ENCODE data around the gene MYO3B.
"Not testable (repeated sequence)": the region's sequence is repeated elsewhere in the genome, so short reads cannot be mapped to it uniquely, and the experiment has no call there.

The MYO3B gene

DNA sequence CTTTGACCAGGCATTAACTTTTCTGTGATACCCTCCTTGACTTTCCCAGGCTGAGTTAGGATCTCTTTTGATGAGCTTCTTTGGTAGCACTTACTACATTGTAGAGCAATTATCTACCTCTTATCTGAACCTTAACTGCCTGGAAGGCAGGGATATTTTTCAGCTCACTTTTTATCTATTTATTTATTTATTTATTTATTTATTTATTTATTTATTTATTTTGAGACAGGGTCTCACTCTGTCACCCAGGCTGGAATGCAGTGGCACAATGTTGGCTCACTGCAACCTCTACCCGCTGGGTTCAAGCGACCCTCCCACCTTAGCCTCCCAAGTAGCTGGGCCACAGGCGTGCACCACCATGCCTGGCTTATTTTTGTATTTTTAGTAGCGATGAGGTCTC, 294.6 kb downstream of the MYO3B start:
- not testable (repeated sequence) for DNase-seq (ENCODE audit: low read depth in 2 of 2)

DNA sequence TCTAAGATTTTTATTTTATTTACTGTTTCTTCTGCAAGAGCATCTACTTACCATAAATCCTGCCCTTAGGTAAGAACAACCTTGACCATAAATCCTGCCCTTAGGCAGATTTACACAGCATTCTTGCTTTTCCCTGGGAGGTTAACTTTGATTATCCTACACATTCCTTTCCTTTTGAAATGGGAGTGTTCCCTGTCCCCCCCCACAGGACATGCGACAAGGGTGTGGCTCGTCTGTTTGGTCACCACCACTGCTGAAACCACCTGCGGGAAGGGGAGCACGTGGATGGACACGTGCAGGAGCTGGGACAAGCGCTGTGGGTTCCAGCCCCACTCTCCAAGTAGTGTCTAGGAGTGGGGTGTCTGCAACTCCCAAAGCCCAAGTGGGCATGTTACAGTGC, 297.9 kb downstream of the MYO3B start:
- DNase-seq (ENCODE audit: low read depth in 2 of 2), result no peak

DNA sequence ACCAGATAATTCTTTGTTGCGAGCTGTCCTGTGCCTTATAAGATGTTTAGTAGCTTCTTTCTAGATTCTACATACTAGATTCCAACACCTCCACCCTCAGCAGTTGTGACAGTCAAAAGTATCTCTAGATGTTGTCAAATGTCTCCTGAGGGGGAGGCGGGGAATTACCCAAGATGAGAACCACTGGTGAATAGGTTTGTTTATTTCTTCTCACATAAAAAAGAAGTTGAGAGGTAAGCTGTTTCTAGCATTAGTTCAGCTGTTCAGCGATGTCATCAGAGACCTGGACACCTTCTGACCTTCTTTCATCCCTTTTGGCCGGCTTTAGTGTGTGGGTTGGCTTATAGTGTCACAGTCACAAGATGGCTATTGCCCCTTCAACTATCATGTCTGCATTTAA, 299.7 kb downstream of the MYO3B start:
- no peak for DNase-seq (ENCODE audit: low read depth in 2 of 2)

DNA sequence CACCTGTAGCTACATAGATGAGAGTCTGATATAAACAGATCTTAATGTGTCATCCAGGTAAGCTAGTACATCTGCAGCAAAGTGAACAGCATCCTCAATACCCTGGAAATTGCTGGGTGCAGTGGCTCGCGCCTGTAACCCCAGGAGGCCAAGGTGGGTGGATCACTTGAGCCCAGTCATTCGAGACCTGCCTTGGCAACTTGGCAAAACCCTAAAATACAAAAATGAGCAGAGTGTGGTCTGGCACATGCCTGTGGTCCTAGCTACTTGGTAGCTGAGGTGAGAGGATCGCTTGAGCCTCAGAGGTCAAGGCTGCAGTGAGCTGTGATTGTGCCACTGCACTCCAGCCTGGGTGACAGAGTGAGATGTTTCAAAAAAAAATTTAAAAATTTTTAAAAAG, 303.3 kb downstream of the MYO3B start:
- DNase-seq (ENCODE audit: low read depth in 2 of 2), result no peak

DNA sequence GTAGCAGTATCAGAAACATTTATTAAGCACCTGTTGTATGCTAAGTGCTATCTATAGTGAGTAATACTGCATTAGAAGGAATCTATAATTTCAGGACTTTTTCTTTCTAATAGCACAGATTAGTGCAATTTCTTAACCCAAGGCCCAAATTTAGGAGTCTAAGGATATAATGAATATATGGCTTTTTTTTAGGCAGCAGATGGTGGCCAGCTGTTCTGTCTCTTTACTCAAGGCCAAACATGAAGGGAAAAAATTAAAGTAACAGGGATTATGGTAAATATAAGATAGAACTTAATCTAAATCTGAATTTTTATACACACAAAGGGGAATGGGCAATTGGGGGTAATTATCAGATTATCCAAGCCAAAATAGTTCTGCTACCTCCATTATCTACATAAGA, 306.6 kb downstream of the MYO3B start:
- no peak for DNase-seq (ENCODE audit: low read depth in 2 of 2)

GRCh38 chr2:170485254-170486026, 307.5 kb downstream of the MYO3B start:
- no peak for DNase-seq (ENCODE audit: low read depth in 2 of 2)

DNA sequence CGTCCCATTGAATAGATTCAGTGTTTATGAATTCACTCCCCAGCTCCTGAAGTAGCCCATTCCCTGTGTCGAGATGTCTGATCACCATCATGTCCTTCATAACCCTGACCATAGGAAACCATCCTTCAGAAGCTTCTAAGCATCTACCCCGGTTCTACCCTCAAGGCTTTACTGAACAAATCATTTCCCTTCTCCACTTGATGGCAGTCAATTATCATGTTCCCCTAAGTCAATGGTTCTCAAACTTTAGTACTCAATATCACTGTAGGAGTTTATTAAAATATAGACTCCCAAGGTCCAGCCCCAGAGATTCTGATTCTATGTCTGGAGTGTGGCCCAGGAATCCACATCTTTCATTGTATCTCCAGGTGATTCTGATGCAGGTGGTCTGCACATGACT, 308.8 kb downstream of the MYO3B start:
- no peak for DNase-seq (ENCODE audit: low read depth in 2 of 2)

- no peak for DNase-seq (ENCODE audit: low read depth in 2 of 2)
Measured at GRCh38 chr2:170488807-170489206, 310.9 kb downstream of the MYO3B start.

DNA sequence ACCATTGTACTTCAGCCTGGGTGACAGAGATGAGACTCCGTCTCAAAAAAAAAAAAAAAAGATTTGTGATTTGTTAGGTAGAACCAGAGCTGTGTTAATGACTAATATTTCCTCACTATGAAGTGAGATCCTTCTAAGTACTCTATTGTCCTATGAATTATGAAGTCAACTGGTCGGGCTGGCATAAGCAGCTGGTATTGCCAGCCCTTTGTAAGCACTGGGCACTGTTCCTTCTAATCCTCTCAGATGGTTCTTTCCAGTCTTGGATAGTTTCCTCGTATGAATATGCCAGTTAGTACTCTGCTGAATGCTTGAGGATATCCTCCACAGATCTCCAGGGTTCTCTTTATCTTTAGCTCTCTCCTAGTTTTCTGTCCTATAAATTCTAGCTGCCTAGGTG, 314.1 kb downstream of the MYO3B start:
- DNase-seq (ENCODE audit: low read depth in 2 of 2), result no peak

DNA sequence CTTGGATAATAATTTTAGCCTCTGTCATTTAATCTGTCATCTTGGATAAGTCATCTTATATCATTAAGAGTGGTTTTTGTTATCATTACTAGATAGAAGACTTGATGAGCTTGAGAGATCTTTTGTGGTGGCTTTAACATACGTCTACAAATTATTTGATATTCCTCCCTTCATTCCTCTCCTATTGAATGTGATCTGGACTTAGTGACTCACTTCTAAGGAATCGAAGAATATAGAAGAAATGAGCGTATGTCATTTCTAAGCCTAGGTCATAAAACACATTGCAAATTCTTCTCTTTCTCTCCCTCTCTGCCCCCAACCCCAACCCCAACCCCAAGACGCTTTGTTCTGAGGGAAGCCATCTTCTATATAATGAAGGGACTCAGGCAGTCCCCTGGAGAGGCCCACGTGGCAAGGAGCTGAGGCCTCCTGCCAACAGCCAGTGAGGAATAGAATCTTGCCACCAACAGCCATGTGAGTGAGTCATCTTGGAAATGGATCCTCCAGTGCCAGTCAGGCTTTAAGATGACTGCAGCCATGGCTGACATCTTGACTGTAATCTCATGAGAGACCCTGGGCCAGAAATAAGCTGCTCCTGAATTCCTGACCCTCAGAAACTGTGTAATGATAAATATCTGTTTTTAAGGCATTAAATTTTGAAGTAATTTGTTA, 315.6 kb downstream of the MYO3B start:
- no peak for DNase-seq (ENCODE audit: low read depth in 2 of 2)

- DNase-seq (ENCODE audit: low read depth in 2 of 2), result no peak
Measured at GRCh38 chr2:170495896-170496295, 317.9 kb downstream of the MYO3B start.

DNA sequence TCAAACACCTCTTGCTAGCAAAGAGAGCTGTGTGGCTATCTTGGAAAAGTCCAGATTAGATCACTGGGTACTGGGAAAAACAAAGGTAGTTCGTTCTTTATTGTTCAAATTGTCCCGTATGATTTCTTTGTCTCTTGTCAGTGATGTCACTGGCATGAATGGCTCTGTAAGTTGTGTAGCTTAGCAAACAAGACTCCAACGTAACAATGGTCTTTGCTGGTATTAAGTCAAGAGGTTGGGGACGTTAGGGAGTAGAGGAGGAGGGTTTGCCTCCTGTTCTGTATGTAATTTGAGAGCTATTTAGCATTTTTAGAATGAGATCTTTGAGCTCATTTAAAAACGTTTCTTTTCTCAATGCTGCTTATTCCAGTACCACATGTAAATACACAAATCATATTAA, 320.7 kb downstream of the MYO3B start:
- no peak for DNase-seq (ENCODE audit: low read depth in 2 of 2)

DNA sequence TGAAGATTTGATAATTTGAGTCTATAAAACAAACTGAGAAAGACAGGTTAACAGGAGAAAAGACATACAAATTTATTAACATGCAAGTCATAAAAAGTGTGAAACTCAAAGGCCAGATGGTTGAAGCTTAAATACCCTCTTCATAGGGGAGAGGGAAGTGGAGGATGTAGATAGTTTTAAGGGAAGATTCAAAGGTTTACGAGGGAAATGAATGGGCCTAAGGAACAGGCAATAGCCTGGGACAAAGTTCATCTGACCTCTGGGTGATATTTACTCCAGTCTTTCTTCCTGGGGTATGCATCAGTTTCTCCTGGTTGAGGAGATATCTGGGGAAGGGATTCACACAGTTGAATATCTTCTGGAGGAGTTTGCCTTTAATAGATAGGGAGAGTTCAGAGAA, 322.2 kb downstream of the MYO3B start:
- no peak for DNase-seq (ENCODE audit: low read depth in 2 of 2)

DNA sequence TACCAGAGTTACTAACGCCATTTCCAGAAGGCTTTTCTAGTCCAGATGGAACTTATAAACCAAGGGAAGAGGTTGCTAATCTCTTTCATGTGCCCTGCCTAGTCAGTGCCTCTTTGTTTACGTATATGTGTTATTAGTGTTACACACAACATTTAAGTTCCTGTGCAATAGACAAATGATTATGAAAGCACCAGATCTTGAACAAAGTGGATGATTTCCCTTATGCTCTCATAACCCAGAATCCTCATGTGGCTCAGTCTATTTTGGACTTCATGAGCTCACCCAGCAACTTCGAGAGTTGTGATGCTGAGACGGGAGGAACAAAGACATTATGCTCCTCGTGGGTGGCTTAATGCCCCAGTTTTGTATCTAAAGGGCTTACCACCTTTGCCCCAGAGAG, 322.8 kb downstream of the MYO3B start:
- no peak for DNase-seq (ENCODE audit: low read depth in 2 of 2)

- DNase-seq (ENCODE audit: low read depth in 2 of 2), result no peak
Measured at GRCh38 chr2:170501421-170502043, 323.6 kb downstream of the MYO3B start.

GRCh38 chr2:170502361-170503130, 324.6 kb downstream of the MYO3B start:
- DNase-seq (ENCODE audit: low read depth in 2 of 2), result no peak

GRCh38 chr2:170503563-170503962, 325.6 kb downstream of the MYO3B start:
- DNase-seq (ENCODE audit: low read depth in 2 of 2), result no peak

- no peak for DNase-seq (ENCODE audit: low read depth in 2 of 2)
Measured at GRCh38 chr2:170503971-170504809, 326.2 kb downstream of the MYO3B start.

- DNase-seq (ENCODE audit: low read depth in 2 of 2), result no peak
Measured at GRCh38 chr2:170504810-170505145, 326.8 kb downstream of the MYO3B start.

DNA sequence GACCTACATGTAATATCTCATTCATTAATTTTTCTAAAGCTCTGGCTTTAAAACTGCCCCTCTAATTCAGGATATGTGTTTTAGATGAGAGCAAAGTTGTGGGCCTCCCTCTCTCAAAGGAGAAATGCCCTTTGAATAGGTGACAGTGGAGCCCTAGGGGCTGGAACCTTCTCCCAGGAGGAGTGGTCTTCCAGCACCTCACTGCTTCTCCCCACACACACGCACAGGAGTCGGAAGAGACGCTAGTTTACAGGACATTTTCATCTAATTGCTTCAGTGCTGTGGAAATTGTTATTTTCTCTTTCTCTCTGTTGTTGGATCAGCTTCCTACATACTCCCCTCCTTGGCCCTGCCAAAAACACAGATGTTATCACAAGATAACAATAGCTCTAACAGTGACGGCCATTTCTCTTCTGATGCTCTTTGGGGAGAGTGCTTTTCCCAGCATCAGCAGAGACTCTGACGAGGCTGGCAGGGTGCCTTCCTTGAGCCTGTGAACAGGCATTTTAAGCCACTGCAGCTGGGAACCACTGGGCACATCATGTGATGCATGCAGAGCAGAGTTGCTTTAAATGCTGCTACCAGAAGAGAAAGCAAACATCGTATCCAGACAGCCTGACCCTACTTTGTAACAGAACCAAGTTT, 327.8 kb downstream of the MYO3B start:
- DNase-seq (ENCODE audit: low read depth in 2 of 2), result no peak
